ENCODE measurements around the gene IRF2. TPM values are rescaled to one million over a fixed set of nuclear protein-coding genes. Genes with fewer than 3 reads are reported as not detected.
A peak's percentile ranks its signal among the peaks of the same experiment; 100 is the strongest.

IRF2 gene
- total RNA-seq, 1 donor from 2014 or later, result 34.0 TPM

- intact Hi-C loops (cut with DNase I), result no loop called here
Observed at GRCh38 chr4:184402740-184403383, 71.5 kb downstream of the IRF2 start.

GRCh38 chr4:184402239-184402638 lies 72.1 kb downstream of the IRF2 start:
- DNase-seq (ENCODE audit: missing footprints) (no peak), ATAC-seq (no peak)
- intact Hi-C loops (cut with DNase I), result no loop called here

More at GRCh38 chr4:184402740-184403383, 71.5 kb downstream of the IRF2 start:
- ATAC-seq, result no peak
- DNase-seq (ENCODE audit: missing footprints), result no peak

GRCh38 chr4:184401397-184402171 lies 72.8 kb downstream of the IRF2 start:
- intact Hi-C loops (cut with DNase I), result no loop called here
- ATAC-seq (peak; percentile 6), DNase-seq (ENCODE audit: missing footprints) (no peak)

GRCh38 chr4:184400891-184401290 lies 73.5 kb downstream of the IRF2 start:
- intact Hi-C loops (cut with DNase I), result no loop called here
- no peak for DNase-seq (ENCODE audit: missing footprints)
- ATAC-seq, result no peak

- ATAC-seq (peak; percentile 38), DNase-seq (ENCODE audit: missing footprints) (no peak)
- intact Hi-C loops (cut with DNase I), result no loop called here
Observed at GRCh38 chr4:184400375-184400870, 73.9 kb downstream of the IRF2 start.

GRCh38 chr4:184399512-184399908 lies 74.8 kb downstream of the IRF2 start:
- intact Hi-C loops (cut with DNase I), result no loop called here
- DNase-seq (ENCODE audit: missing footprints) (no peak), ATAC-seq (peak; percentile 20)

- ATAC-seq (no peak), DNase-seq (ENCODE audit: missing footprints) (no peak)
- intact Hi-C loops (cut with DNase I), result no loop called here
Observed at GRCh38 chr4:184398741-184399511, 75.4 kb downstream of the IRF2 start.

GRCh38 chr4:184397516-184398163 lies 76.7 kb downstream of the IRF2 start:
- ATAC-seq, result peak; percentile 38
- intact Hi-C loops (cut with DNase I), result no loop called here
- no peak for DNase-seq (ENCODE audit: missing footprints)

- intact Hi-C loops (cut with DNase I), result no loop called here
- no peak for DNase-seq (ENCODE audit: missing footprints)
- ATAC-seq, result no peak
Observed at GRCh38 chr4:184396570-184397515, 77.5 kb downstream of the IRF2 start.

GRCh38 chr4:184395971-184396391 lies 78.4 kb downstream of the IRF2 start:
- DNase-seq (ENCODE audit: missing footprints) (no peak), ATAC-seq (no peak)
- intact Hi-C loops (cut with DNase I), result no loop called here

GRCh38 chr4:184395451-184395917 lies 78.9 kb downstream of the IRF2 start:
- intact Hi-C loops (cut with DNase I), result no loop called here
- DNase-seq (ENCODE audit: missing footprints) (no peak), ATAC-seq (no peak)

- intact Hi-C loops (cut with DNase I), result no loop called here
- ATAC-seq (peak; percentile 36), DNase-seq (ENCODE audit: missing footprints) (no peak)
Observed at GRCh38 chr4:184392748-184393559, 81.4 kb downstream of the IRF2 start.

- intact Hi-C loops (cut with DNase I), result no loop called here
- ATAC-seq, result no peak
- no peak for DNase-seq (ENCODE audit: missing footprints)
Observed at GRCh38 chr4:184392316-184392715, 82.0 kb downstream of the IRF2 start.

- intact Hi-C loops (cut with DNase I), result no loop called here
- ATAC-seq (no peak), DNase-seq (ENCODE audit: missing footprints) (no peak)
Observed at GRCh38 chr4:184389978-184390900, 84.1 kb downstream of the IRF2 start.

GRCh38 chr4:184388106-184388505 lies 86.2 kb downstream of the IRF2 start:
- ATAC-seq (no peak), DNase-seq (ENCODE audit: missing footprints) (no peak)
- intact Hi-C loops (cut with DNase I), result no loop called here

- DNase-seq (ENCODE audit: missing footprints) (no peak), ATAC-seq (no peak)
- intact Hi-C loops (cut with DNase I), result loop anchor here (2.0 kb wide), 1 partner anchor 85 kb away; no protein-coding TSS in a partner anchor
Observed at GRCh38 chr4:184387351-184387750, 87.0 kb downstream of the IRF2 start.
